Osteoblast (primary cell): ENCODE measurements around the gene USP32. TPM values are rescaled to one million over a fixed set of nuclear protein-coding genes. Genes with fewer than 3 reads are reported as not detected.

Experiments
- DNase-seq: peaks from one replicate; pipeline ENCODE4 v3.0.0; 2011; ENCODE audit warnings: low spot score, mixed read lengths; ENCODE audit not compliant: insufficient read length; ENCODE audit errors: missing footprints
- H2AFZ ChIP-seq: 2 replicates; pipeline ENCODE4 v1.6.0; 2011; ENCODE audit warnings: mild to moderate bottlenecking, low read length
- H3K27ac ChIP-seq: 2 replicates; pipeline ENCODE4 v1.5.1; 2011; ENCODE audit warnings: mild to moderate bottlenecking, low read depth, low read length, moderate library complexity
- H3K27me3 ChIP-seq: 2 replicates; pipeline ENCODE4 v1.6.0; 2012; ENCODE audit warnings: mild to moderate bottlenecking, control low read depth, inconsistent platforms, low read length, moderate library complexity; ENCODE audit not compliant: insufficient read depth
- H3K36me3 ChIP-seq: 2 replicates; pipeline ENCODE4 v1.5.1; 2011; ENCODE audit warnings: mild to moderate bottlenecking, low read length, control low read depth, moderate library complexity; ENCODE audit not compliant: insufficient read depth
- H3K4me1 ChIP-seq: 2 replicates; pipeline ENCODE4 v1.5.1; 2011; ENCODE audit warnings: mild to moderate bottlenecking, low read length, control low read depth, moderate library complexity; ENCODE audit not compliant: insufficient read depth
- H3K4me2 ChIP-seq: 2 replicates; pipeline ENCODE4 v1.6.0; 2011; ENCODE audit warnings: mild to moderate bottlenecking, low read length; ENCODE audit not compliant: insufficient read depth
- H3K4me3 ChIP-seq: fragments of 200-600 bp; sonication (generic); 3 replicates; pipeline ENCODE4 v1.5.1; 2012; ENCODE audit warnings: mild to moderate bottlenecking, low read length, inconsistent platforms; ENCODE audit not compliant: insufficient read depth
- H3K79me2 ChIP-seq: 2 replicates; pipeline ENCODE4 v1.6.0; 2012; ENCODE audit warnings: mild to moderate bottlenecking, low read length, control low read depth, inconsistent platforms; ENCODE audit not compliant: insufficient read depth
- H3K9me3 ChIP-seq: 2 replicates; pipeline ENCODE4 v1.5.1; 2011; ENCODE audit warnings: low read depth, low read length, control low read depth
- H4K20me1 ChIP-seq: 2 replicates; pipeline ENCODE4 v1.6.0; 2012; ENCODE audit warnings: mild to moderate bottlenecking, low read length, control low read depth; ENCODE audit not compliant: insufficient read depth
- total RNA-seq: library from RNA; depleted of rRNA; stranded (reverse); fragments of >200 nt; gene quantifications from 2 replicates; pipeline ENCODE4 v1.2.3, GENCODE V29; 2012
- TF ChIP-seq, protein P1 (sequence below): IDR thresholded peaks from 2 replicates; pipeline ENCODE4 v1.5.1; 2011; ENCODE audit warnings: mild to moderate bottlenecking, low read depth, low read length, moderate library complexity; ENCODE audit errors: extremely low read depth

Gene USP32
- total RNA-seq, 1 donor, result 99.5 TPM

DNA sequence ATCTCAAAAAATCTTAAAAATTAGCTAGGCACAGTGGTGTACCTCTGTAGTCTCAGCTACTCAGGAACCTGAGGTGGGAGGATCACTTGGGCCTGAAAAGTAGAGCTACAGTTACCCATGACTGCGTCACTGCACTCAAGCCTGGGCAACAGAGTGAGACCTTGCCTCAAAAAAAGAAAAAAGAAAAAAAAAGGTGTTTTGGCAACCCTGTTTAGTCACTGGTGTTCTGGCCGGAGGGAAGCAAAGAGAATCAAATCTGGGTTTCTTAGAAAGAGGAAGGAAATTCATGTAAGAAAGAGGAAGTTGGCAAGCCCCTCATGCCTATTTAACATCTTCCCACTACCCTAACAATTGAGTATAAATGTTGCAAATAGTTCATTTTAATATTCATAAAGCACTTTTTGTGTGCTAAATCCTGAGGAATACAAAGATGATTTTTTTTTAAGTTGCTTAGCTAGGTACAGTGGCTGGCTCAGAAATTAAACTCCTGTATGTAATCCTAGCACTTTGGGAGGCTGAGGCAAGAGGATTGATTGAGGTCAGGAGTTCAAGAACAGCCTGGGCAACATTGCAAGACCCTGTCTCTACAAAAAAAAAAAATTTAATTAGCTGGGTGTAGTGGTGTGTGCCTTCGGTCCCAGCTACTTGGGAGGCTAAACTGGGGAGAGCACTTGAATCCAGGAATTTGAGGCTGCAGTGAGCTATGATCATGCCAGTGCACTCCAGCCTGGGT is 6.5 kb upstream of the USP32 start:
- no peaks in the 10 kb centered on the region for H3K4me1 ChIP-seq
- H3K27ac ChIP-seq, result no peak overlapping the region
- no peaks in the 10 kb centered on the region for H3K9me3 ChIP-seq
- H2AFZ ChIP-seq, result no peak overlapping the region
- H3K4me3 ChIP-seq, result no peak overlapping the region
- H3K4me2 ChIP-seq, result no peak overlapping the region
- H3K36me3 ChIP-seq, result no peaks in the 10 kb centered on the region
- no peaks in the 10 kb centered on the region for H4K20me1 ChIP-seq
- DNase-seq, result no peak
- no peaks in the 10 kb centered on the region for H3K27me3 ChIP-seq
- TF ChIP-seq, protein P1, sequence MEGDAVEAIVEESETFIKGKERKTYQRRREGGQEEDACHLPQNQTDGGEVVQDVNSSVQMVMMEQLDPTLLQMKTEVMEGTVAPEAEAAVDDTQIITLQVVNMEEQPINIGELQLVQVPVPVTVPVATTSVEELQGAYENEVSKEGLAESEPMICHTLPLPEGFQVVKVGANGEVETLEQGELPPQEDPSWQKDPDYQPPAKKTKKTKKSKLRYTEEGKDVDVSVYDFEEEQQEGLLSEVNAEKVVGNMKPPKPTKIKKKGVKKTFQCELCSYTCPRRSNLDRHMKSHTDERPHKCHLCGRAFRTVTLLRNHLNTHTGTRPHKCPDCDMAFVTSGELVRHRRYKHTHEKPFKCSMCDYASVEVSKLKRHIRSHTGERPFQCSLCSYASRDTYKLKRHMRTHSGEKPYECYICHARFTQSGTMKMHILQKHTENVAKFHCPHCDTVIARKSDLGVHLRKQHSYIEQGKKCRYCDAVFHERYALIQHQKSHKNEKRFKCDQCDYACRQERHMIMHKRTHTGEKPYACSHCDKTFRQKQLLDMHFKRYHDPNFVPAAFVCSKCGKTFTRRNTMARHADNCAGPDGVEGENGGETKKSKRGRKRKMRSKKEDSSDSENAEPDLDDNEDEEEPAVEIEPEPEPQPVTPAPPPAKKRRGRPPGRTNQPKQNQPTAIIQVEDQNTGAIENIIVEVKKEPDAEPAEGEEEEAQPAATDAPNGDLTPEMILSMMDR, result no peak
- no peaks in the 10 kb centered on the region for H3K79me2 ChIP-seq

DNA sequence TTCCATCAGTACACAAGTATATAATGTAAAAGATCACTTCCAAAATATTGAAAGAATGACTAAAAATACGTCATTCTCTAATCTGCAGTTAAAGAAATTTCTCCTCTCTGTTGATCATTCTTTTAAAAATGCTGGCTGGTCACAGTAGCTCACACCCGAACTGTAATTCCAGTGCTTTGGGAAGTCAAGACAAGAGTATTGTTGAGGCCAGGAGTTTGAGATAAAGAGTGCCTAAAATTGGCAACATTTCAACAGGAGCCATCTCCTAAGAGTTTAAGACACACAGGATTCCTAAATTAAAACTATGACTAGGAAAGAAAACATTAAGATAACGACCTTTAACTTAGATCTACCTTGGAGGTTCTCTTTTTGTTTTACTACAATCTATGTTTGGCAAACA is 4.5 kb upstream of the USP32 start:
- Histone ChIP-seq H3K27ac (no peak overlapping the region), H3K4me1 (peaks cover 5% of the 10 kb centered on the region), H3K9me3 (no peaks in the 10 kb centered on the region), H2AFZ (no peak overlapping the region), H3K27me3 (no peaks in the 10 kb centered on the region), H3K79me2 (peaks cover 4% of the 10 kb centered on the region), H4K20me1 (no peaks in the 10 kb centered on the region), H3K4me3 (no peak overlapping the region), H3K36me3 (no peaks in the 10 kb centered on the region), H3K4me2 (no peak overlapping the region)
- TF ChIP-seq, protein P1, result no peak
- no peak for DNase-seq

DNA sequence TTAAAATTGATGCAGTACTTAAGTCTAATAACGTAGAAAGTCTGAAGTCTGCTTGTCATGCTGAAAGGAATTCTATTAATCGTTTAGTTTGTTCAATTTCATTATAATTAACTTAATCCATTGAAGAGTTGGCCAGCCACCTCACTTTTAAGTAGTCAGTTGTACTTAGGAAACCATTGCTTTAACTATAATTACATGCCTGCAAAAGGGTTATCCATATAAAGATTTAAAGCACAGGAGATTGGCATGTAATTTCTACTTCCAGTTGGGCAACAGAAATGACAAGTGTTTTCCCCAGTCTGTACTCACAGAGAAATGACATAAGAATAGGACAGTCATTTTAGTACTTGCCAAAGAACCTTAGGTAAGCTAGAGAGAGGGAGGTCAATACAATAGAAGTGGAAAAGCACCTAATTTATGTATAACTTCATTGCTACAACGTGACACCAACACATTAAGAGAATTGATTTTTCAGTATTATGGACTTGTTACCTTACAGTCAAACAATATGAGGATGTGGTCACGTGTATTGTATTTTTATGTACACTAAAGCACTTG is 3.7 kb upstream of the USP32 start:
- H4K20me1 ChIP-seq, result no peaks in the 10 kb centered on the region
- H3K9me3 ChIP-seq, result no peaks in the 10 kb centered on the region
- H3K4me3 ChIP-seq, result no peak overlapping the region
- H3K27ac ChIP-seq, result no peak overlapping the region
- H3K4me1 ChIP-seq, result peaks cover 7% of the 10 kb centered on the region
- no peaks in the 10 kb centered on the region for H3K36me3 ChIP-seq
- H3K27me3 ChIP-seq, result no peaks in the 10 kb centered on the region
- H3K79me2 ChIP-seq, result peaks cover 12% of the 10 kb centered on the region
- no peak overlapping the region for H3K4me2 ChIP-seq
- no peak for DNase-seq
- no peak overlapping the region for H2AFZ ChIP-seq
- TF ChIP-seq, protein P1, result no peak

DNA sequence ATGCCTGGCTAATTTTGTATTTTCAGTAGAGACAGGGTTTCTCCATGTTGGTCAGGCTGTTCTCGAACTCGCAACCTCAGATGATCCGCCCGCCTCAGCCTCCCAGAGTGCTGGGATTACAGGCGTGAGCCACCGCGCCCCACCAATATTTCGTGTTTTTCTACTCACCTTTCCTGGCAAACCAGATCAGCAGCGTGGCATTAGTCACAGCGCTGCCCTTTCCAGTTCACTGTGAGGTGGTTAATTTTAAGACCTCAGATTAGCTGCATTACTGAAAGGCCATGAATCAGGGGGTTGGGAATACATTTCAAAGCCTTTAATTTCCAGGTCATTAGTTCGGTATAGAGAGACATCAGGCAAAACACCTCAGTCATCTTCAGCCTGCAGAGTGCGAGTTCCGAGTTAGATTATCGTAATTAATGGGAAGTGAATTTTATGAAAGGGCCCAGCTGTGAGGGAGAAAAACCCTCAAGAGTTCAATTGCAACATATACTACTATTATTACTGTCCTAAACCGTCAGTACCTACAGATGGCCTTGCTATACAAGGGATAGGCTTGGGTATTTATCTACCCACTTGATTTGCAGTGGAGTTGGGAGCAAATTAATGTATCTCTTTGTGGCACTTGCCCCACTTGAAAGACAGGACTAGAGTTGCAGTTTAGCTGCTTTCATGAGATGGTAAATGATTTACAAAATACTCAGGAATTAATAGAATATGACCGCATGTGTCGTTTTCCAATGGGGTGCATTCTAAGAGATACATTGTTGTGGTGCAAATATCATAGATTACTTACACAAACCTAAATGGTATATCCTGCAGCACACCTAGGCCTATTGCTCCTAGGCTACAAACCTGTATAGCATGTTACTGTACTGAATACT is 2.1 kb upstream of the USP32 start:
- Histone ChIP-seq H3K36me3 (no peaks in the 10 kb centered on the region), H3K27me3 (no peaks in the 10 kb centered on the region), H4K20me1 (peaks cover 3% of the 10 kb centered on the region), H3K4me1 (peaks cover 15% of the 10 kb centered on the region), H3K79me2 (peaks cover 27% of the 10 kb centered on the region), H3K4me2 (no peak overlapping the region), H3K4me3 (no peak overlapping the region), H3K27ac (no peak overlapping the region), H3K9me3 (no peaks in the 10 kb centered on the region), H2AFZ (no peak overlapping the region)
- no peak for DNase-seq
- TF ChIP-seq, protein P1, result no peak
